ENCODE data around the gene TCF7L1.

GRCh38 chr2:85355073-85355410 is 221.8 kb downstream of the TCF7L1 start:
- TF ChIP-seq MYC (IDR thresholded peaks at IDR 0.05; ENCODE audit: low read depth, low read length) (no peak), CTCF (IDR thresholded peaks at IDR 0.05; ENCODE audit: low read depth, low read length) (no peak), MAX (IDR thresholded peaks at IDR 0.05; ENCODE audit: low read depth, low read length) (no peak), POLR2A (IDR thresholded peaks at IDR 0.05; ENCODE audit: extremely low read depth, insufficient read length) (no peak)

Data from NB4 (cell line).